Activated naive CD8-positive, alpha-beta T cell treated with anti-CD3 and anti-CD28 coated beads, Interleukin-2, amount 50 U/mL, for 24 hours (primary cell): ENCODE measurements around the gene SLC15A5.

Experiments used
- ATAC-seq: fragments of 150-1000 bp; cut with Tn5 transposase; one replicate; pipeline ENCODE4 v1.10.0; 2021
- DNase-seq: peaks from one replicate; pipeline ENCODE4 v3.0.0; 2021
- H3K27ac Mint-ChIP-seq: one replicate; pipeline ENCODE4 v1.8.0; 2021; ENCODE audit warnings: mild to moderate bottlenecking, mixed read lengths
- H3K27me3 Mint-ChIP-seq: one replicate; pipeline ENCODE4 v1.8.0; 2021; ENCODE audit warnings: mixed read lengths
- H3K36me3 Mint-ChIP-seq: one replicate; pipeline ENCODE4 v1.8.0; 2021; ENCODE audit warnings: low read depth, mixed read lengths
- H3K4me1 Mint-ChIP-seq: one replicate; pipeline ENCODE4 v1.8.0; 2021; ENCODE audit warnings: mixed read lengths
- H3K4me3 Mint-ChIP-seq: one replicate; pipeline ENCODE4 v1.8.0; 2021; ENCODE audit warnings: mild to moderate bottlenecking, moderate library complexity, mixed read lengths
- H3K9me3 Mint-ChIP-seq: one replicate; pipeline ENCODE4 v1.8.0; 2021; ENCODE audit warnings: mixed read lengths

Gene SLC15A5

DNA sequence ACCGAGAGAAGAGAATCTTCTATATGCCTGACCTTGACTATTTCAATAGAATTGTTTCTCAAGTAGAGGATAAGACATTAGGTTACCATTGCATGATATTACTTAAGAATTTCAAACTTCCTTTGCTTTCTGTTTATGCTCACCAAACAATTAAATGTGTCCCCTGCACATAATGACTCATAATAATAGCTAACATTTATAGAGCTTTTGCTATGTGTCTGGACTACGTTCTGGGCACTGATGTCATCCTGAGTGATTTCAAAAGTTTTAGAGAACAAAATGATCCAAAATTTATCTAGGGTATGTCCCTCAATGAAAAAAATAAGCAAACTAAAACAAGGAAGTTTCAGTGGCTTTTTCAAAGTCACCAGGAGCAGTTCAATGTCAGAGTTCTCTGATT lies 38.8 kb downstream of the SLC15A5 start:
- Mint-ChIP-seq H3K27ac (no peak overlapping the region), H3K4me3 (no peak overlapping the region), H3K4me1 (no peaks in the 10 kb centered on the region), H3K27me3 (no peaks in the 10 kb centered on the region), H3K9me3 (no peaks in the 10 kb centered on the region), H3K36me3 (no peaks in the 10 kb centered on the region)
- no peak for ATAC-seq
- no peak for DNase-seq

- ATAC-seq (no peak), DNase-seq (no peak)
- no peak overlapping the region for H3K4me3 Mint-ChIP-seq
These were observed 47.8 kb downstream of the SLC15A5 start for GRCh38 chr12:16229676-16230075.

GRCh38 chr12:16228067-16228466 lies 49.4 kb downstream of the SLC15A5 start:
- Mint-ChIP-seq H3K4me3 (no peak overlapping the region), H3K27me3 (no peaks in the 10 kb centered on the region), H3K4me1 (no peaks in the 10 kb centered on the region), H3K9me3 (peaks cover 5% of the 10 kb centered on the region), H3K27ac (no peak overlapping the region), H3K36me3 (no peaks in the 10 kb centered on the region)
- no peak for ATAC-seq
- no peak for DNase-seq

More at GRCh38 chr12:16229676-16230075, 47.8 kb downstream of the SLC15A5 start:
- Mint-ChIP-seq H3K36me3 (no peaks in the 10 kb centered on the region), H3K9me3 (peaks cover 5% of the 10 kb centered on the region), H3K4me1 (no peaks in the 10 kb centered on the region), H3K27me3 (no peaks in the 10 kb centered on the region), H3K27ac (no peak overlapping the region)

- ATAC-seq (no peak), DNase-seq (no peak)
- no peaks in the 10 kb centered on the region for H3K36me3 Mint-ChIP-seq
- no peaks in the 10 kb centered on the region for H3K9me3 Mint-ChIP-seq
- H3K27ac Mint-ChIP-seq = no peak overlapping the region
- no peak overlapping the region for H3K4me3 Mint-ChIP-seq
- H3K27me3 Mint-ChIP-seq = no peaks in the 10 kb centered on the region
- no peaks in the 10 kb centered on the region for H3K4me1 Mint-ChIP-seq
These were observed 51.8 kb downstream of the SLC15A5 start for GRCh38 chr12:16225692-16226091.

- Mint-ChIP-seq H3K9me3 (no peaks in the 10 kb centered on the region), H3K4me1 (no peaks in the 10 kb centered on the region), H3K27me3 (no peaks in the 10 kb centered on the region), H3K36me3 (no peaks in the 10 kb centered on the region), H3K4me3 (no peak overlapping the region), H3K27ac (no peak overlapping the region)
- ATAC-seq = no peak
- no peak for DNase-seq
These were observed 53.3 kb downstream of the SLC15A5 start for GRCh38 chr12:16224196-16224595.

DNA sequence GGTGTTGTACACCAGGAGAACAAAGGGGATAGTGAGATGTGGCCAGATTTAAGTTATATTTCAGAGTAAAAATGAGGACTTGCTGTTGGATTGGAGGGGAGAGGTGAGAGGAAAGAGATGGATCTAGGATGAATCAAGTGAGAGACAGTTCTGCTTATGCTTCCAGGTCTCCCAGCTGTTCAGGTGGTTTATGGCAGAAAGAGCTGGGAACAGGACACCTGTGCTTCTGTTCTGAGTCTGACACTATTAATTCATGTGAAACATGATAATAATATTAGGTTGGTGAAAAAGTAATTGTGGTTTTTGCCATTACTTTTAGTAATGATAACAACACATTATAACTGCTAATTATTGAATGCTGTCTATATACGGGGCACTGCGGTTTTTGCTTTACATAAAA lies 55.7 kb downstream of the SLC15A5 start:
- no peaks in the 10 kb centered on the region for H3K27me3 Mint-ChIP-seq
- H3K4me1 Mint-ChIP-seq = no peaks in the 10 kb centered on the region
- ATAC-seq (no peak), DNase-seq (no peak)
- H3K9me3 Mint-ChIP-seq = no peaks in the 10 kb centered on the region
- H3K36me3 Mint-ChIP-seq = no peaks in the 10 kb centered on the region
- no peak overlapping the region for H3K4me3 Mint-ChIP-seq
- no peak overlapping the region for H3K27ac Mint-ChIP-seq

DNA sequence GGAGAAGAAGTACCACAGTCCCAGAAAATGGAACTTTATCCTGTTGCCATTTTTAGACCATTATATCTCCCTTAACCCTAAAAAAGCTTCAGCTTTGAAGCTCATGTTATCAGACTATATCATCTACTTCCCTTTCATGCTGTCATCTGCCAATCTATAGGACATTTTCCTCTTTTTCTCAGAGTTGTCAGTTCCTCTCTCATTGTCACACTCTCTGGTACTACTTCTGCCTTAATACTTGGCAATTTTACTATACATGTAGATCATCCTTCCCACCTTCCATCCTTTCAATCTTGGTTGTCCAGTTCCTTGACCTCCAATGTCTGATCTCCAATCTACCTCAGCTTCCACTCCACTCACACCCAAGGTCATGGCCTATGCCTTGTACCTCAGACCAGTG lies 57.4 kb downstream of the SLC15A5 start:
- ATAC-seq = no peak
- no peaks in the 10 kb centered on the region for H3K36me3 Mint-ChIP-seq
- H3K27me3 Mint-ChIP-seq = no peaks in the 10 kb centered on the region
- no peak for DNase-seq
- no peaks in the 10 kb centered on the region for H3K9me3 Mint-ChIP-seq
- H3K4me1 Mint-ChIP-seq = no peaks in the 10 kb centered on the region
- no peak overlapping the region for H3K4me3 Mint-ChIP-seq
- H3K27ac Mint-ChIP-seq = no peak overlapping the region

GRCh38 chr12:16218934-16219751 lies 58.3 kb downstream of the SLC15A5 start:
- no peak overlapping the region for H3K4me3 Mint-ChIP-seq
- no peaks in the 10 kb centered on the region for H3K9me3 Mint-ChIP-seq
- H3K4me1 Mint-ChIP-seq = no peaks in the 10 kb centered on the region
- H3K36me3 Mint-ChIP-seq = no peaks in the 10 kb centered on the region
- H3K27ac Mint-ChIP-seq = no peak overlapping the region
- ATAC-seq (no peak), DNase-seq (no peak)
- no peaks in the 10 kb centered on the region for H3K27me3 Mint-ChIP-seq

DNA sequence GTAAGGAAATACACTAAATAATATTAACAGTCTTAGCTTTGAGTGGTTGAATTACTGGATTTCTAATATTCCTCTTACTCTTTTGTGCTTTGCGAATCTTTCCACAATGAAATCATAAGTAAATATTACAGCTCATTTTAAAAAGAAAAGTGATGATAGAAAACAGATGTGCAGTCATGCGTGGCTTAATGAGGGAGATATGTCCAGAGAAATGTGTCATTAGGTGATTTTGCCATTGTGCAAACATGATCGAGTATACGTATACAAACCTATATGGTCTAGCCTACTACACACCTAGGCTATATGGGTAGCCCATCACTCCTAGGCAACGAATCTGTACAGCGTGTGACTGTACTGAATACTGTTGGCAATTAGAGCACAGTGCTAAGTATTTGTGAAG lies 59.3 kb downstream of the SLC15A5 start:
- Mint-ChIP-seq H3K9me3 (no peaks in the 10 kb centered on the region), H3K4me3 (no peak overlapping the region), H3K36me3 (no peaks in the 10 kb centered on the region), H3K27me3 (no peaks in the 10 kb centered on the region), H3K4me1 (no peaks in the 10 kb centered on the region), H3K27ac (no peak overlapping the region)
- ATAC-seq = no peak
- no peak for DNase-seq

DNA sequence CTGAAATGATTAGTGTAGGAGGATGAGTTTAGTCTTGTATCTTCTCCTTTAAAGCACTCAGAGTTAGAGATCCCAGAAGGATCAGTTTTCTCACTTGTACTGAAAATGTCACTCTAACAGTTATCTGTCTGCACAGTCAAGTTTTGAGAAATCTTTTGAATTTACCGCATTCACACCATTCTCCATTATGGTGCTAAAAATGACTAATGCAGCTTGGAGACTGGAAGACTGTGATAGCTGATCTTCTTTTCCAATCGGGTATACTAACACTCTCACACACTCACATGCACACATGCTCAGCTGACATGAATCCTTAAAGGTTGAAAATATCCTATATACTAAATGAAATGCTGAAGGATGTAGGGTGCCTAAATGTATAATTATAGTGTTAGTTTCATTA lies 65.8 kb downstream of the SLC15A5 start:
- no peaks in the 10 kb centered on the region for H3K27me3 Mint-ChIP-seq
- no peak overlapping the region for H3K4me3 Mint-ChIP-seq
- H3K9me3 Mint-ChIP-seq = no peaks in the 10 kb centered on the region
- no peak for ATAC-seq
- no peaks in the 10 kb centered on the region for H3K4me1 Mint-ChIP-seq
- DNase-seq = no peak
- no peaks in the 10 kb centered on the region for H3K36me3 Mint-ChIP-seq
- no peak overlapping the region for H3K27ac Mint-ChIP-seq

DNA sequence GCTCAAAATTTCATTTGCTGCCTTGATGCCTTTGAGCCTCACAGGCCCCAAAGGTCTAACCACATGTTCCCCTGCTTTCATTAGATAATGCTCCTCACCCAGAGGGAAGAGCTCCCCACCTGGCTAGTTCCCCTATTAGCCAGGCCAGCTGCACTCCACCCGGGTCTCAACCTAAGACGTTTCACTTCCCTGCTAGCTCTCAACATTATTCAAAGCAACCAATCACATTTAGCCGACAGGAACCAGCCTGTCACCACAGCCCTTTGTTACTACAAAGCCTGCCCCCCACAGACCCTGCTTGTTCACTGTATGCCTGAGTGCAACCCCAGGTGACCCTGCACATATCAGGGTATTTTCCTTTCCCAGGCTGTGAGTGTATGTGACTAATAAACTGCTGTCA lies 78.6 kb downstream of the SLC15A5 start:
- no peak overlapping the region for H3K27ac Mint-ChIP-seq
- ATAC-seq (no peak), DNase-seq (no peak)
- H3K36me3 Mint-ChIP-seq = no peaks in the 10 kb centered on the region
- no peaks in the 10 kb centered on the region for H3K27me3 Mint-ChIP-seq
- no peak overlapping the region for H3K4me3 Mint-ChIP-seq
- H3K4me1 Mint-ChIP-seq = no peaks in the 10 kb centered on the region
- H3K9me3 Mint-ChIP-seq = peaks cover 14% of the 10 kb centered on the region

DNA sequence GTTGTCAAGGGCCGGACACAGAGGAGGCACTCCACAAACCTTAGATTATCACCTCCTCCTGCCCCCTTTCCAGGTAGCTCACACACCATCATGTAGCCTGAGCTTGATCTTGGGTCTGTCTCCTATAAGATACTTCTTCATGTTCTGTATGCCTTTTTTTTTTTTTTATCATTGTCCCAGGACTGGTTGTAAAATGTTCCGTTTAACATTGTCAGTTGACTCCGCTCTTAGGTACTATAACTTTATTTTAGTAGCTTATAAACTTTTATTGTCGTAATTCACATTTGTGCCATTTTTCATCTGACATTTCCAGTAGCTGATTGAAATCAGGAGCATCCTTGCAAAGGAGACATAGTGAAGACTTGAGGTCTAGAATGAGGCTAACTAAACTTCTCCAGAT lies 79.9 kb downstream of the SLC15A5 start:
- H3K27me3 Mint-ChIP-seq = no peaks in the 10 kb centered on the region
- H3K36me3 Mint-ChIP-seq = no peaks in the 10 kb centered on the region
- no peak overlapping the region for H3K4me3 Mint-ChIP-seq
- H3K9me3 Mint-ChIP-seq = peaks cover 14% of the 10 kb centered on the region
- DNase-seq (no peak), ATAC-seq (no peak)
- no peaks in the 10 kb centered on the region for H3K4me1 Mint-ChIP-seq
- no peak overlapping the region for H3K27ac Mint-ChIP-seq

DNA sequence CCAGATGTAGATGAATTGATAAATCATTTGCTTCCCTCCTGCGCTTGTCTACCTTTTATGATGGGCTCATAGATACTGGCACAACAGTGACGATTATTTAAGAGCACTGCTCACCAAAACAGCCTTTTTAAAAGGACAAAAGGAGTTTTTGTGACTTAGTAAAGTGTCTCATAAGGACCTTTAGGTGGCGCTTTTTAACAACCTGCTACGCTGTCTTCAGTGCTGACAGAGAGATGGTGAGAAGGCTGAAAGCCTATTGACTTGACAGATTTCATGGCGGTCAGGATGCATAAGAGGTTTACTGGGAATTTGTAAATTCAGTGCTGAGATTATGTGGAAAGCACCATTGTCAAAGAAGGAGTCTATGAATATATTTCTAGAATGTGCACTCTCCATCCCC lies 87.6 kb downstream of the SLC15A5 start:
- peaks cover 3% of the 10 kb centered on the region for H3K9me3 Mint-ChIP-seq
- no peak overlapping the region for H3K4me3 Mint-ChIP-seq
- H3K27ac Mint-ChIP-seq = no peak overlapping the region
- H3K4me1 Mint-ChIP-seq = no peaks in the 10 kb centered on the region
- H3K36me3 Mint-ChIP-seq = no peaks in the 10 kb centered on the region
- ATAC-seq (no peak), DNase-seq (no peak)
- no peaks in the 10 kb centered on the region for H3K27me3 Mint-ChIP-seq

DNA sequence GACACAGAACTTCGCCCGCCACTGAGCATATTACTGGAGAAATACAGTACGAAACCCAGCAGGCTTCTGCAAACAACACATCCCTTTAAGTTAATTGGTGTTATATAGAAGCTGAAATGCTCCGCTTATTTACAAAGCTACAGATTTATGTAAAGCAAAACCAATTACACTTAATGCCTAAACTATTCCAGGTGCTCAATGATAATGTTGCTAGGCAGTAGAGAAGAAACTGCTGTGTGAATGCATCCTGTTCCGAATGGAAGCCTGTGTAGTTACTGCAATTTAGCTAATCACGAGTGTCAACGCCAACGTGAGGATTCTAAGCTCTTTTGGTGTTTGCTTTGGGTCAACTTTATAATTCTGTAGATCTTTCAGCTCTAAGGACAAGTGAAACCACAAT lies 89.8 kb downstream of the SLC15A5 start:
- ATAC-seq (no peak), DNase-seq (no peak)
- H3K4me3 Mint-ChIP-seq = no peak overlapping the region
- H3K4me1 Mint-ChIP-seq = no peaks in the 10 kb centered on the region
- H3K27ac Mint-ChIP-seq = no peak overlapping the region
- no peaks in the 10 kb centered on the region for H3K27me3 Mint-ChIP-seq
- peaks cover 4% of the 10 kb centered on the region for H3K9me3 Mint-ChIP-seq
- no peaks in the 10 kb centered on the region for H3K36me3 Mint-ChIP-seq

DNA sequence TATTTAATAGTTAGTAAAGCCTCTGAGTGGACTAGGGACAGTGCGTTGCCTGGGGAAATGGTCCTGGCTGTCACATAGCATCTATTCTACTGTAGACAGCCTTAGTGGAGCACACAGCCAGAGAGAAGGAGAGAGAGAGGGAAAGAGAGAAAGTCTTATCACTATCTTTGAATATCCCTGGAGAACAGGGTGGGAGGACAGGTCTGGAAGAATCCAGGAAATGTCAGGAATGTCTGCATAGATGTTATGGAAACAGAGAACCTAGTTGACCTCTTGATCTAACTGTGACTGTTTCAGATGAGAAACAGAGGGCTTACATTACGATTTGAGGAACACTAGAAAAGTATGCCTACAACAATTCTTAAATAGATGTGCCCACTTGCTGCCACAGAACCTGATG lies 92.8 kb downstream of the SLC15A5 start:
- DNase-seq (no peak), ATAC-seq (no peak)
- Mint-ChIP-seq H3K27ac (no peak overlapping the region), H3K4me1 (no peaks in the 10 kb centered on the region), H3K27me3 (no peaks in the 10 kb centered on the region), H3K9me3 (peaks cover 4% of the 10 kb centered on the region), H3K36me3 (no peaks in the 10 kb centered on the region), H3K4me3 (no peak overlapping the region)

DNA sequence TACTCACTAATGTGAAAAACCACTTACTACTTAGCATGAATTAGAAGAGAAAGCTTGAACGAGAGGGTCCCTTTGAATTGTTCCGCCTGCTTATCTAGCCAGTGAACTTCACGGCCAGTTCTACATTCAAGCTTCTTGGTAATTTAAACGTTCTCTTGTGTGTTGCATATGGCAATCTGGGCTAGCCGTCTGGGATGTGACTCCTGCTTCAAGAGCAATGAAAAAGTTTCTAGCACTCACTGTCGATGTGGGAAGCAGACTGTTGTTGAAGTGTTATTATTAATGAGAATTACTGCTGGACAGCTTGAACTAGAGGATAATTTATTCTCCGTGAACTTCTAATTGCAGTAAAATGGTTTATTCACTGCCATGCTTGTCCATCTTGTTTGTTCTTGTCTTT lies 93.9 kb downstream of the SLC15A5 start:
- Mint-ChIP-seq H3K27ac (no peak overlapping the region), H3K9me3 (peaks cover 4% of the 10 kb centered on the region), H3K4me1 (no peaks in the 10 kb centered on the region), H3K27me3 (no peaks in the 10 kb centered on the region), H3K36me3 (no peaks in the 10 kb centered on the region), H3K4me3 (no peak overlapping the region)
- DNase-seq (no peak), ATAC-seq (no peak)
